Skin of body (tissue), 2 donors: Measurements from ENCODE around the gene CA4. TPM values are rescaled to one million over a fixed set of nuclear protein-coding genes. Genes with fewer than 3 reads are reported as not detected.

Source experiments
- DNase-seq: peaks from one replicate; lab custom pipeline; 2025; lab: John Stamatoyannopoulos, UW
- total RNA-seq: library from RNA; depleted of rRNA; stranded (reverse); fragments of >200 nt; gene quantifications from one replicate; pipeline ENCODE4 v1.2.3, GENCODE V29; 2014

CA4 gene
- total RNA-seq, 1 donor from 2014 or later: 3.2 TPM

- DNase-seq: no peak
Measured at GRCh38 chr17:60129164-60129563, 20.6 kb upstream of the CA4 start.

GRCh38 chr17:60130466-60130865 is 19.3 kb upstream of the CA4 start:
- DNase-seq: no peak

GRCh38 chr17:60134396-60135150 is 15.2 kb upstream of the CA4 start:
- no peak for DNase-seq

- DNase-seq: peak; percentile 78
Measured at GRCh38 chr17:60135151-60135950, 14.4 kb upstream of the CA4 start.

GRCh38 chr17:60135951-60136666 is 13.7 kb upstream of the CA4 start:
- DNase-seq: no peak

GRCh38 chr17:60137731-60138130 is 12.0 kb upstream of the CA4 start:
- no peak for DNase-seq

- DNase-seq: no peak
Measured at GRCh38 chr17:60138769-60139437, 10.9 kb upstream of the CA4 start.

- DNase-seq: peak; percentile 39
Measured at GRCh38 chr17:60139438-60140285, 10.1 kb upstream of the CA4 start.

- DNase-seq: no peak
Measured at GRCh38 chr17:60141111-60142018, 8.4 kb upstream of the CA4 start.

GRCh38 chr17:60142872-60143499 is 6.8 kb upstream of the CA4 start:
- DNase-seq: peak; percentile 31

GRCh38 chr17:60145006-60145935 is 4.5 kb upstream of the CA4 start:
- DNase-seq: no peak

- DNase-seq: no peak
Measured at GRCh38 chr17:60146206-60146605, 3.6 kb upstream of the CA4 start.

GRCh38 chr17:60147553-60148223 is 2.1 kb upstream of the CA4 start:
- no peak for DNase-seq

- DNase-seq: no peak
Measured at GRCh38 chr17:60148373-60148772, 1.4 kb upstream of the CA4 start.

GRCh38 chr17:60151355-60151754 is 1.6 kb downstream of the CA4 start:
- DNase-seq: no peak

GRCh38 chr17:60153606-60154390 is 4.0 kb downstream of the CA4 start:
- DNase-seq: peak; percentile 74
